H1 (cell line): ENCODE measurements around the gene ATP9B. TPM values are rescaled to one million over a fixed set of nuclear protein-coding genes. Genes with fewer than 3 reads are reported as not detected.

Experiments used
- CTCF ChIA-PET: fragments of 300-600 bp; sonication (Branson Sonifier 250); formaldehyde crosslinking; loops from one replicate; lab custom pipeline; 2021; ENCODE audit not compliant: partially characterized antibody; lab: Charles Lee
- POLR2A ChIA-PET: fragments of 300-600 bp; sonication (Branson Sonifier 250); formaldehyde crosslinking; loops from one replicate; lab custom pipeline; 2021; ENCODE audit warnings: inconsistent platforms; ENCODE audit not compliant: partially characterized antibody; lab: Charles Lee
- DNase-seq, 2 experiments: peaks; one replicate each; pipeline versions ENCODE4 v3.0.0 to v3.0.0-alpha.2; 2010 to 2022; ENCODE audit warnings: low spot score in 2 of 2, low read depth in 1 of 2, mixed read lengths in 1 of 2
- FAIRE-seq: peaks from 2 replicates; lab custom pipeline; 2011; peaks lifted over from hg19 to GRCh38; lab: Jason Lieb, UNC
- H2AFZ ChIP-seq: 2 replicates; pipeline ENCODE4 v1.8.1; 2012; ENCODE audit warnings: low read length, inconsistent platforms
- H2AK5ac ChIP-seq: 2 replicates; pipeline ENCODE4 v1.6.1; 2013; ENCODE audit warnings: low read depth, low read length
- H2BK120ac ChIP-seq: replicated peaks from 2 replicates; pipeline ENCODE3; 2013; ENCODE audit warnings: low read depth, low read length, inconsistent platforms
- H2BK12ac ChIP-seq: 2 replicates; pipeline ENCODE4 v1.6.1; 2013; ENCODE audit warnings: low read depth, low read length
- H2BK15ac ChIP-seq: 2 replicates; pipeline ENCODE4 v1.6.1; 2013; ENCODE audit warnings: low read length
- H2BK20ac ChIP-seq: 2 replicates; pipeline ENCODE4 v1.6.1; 2013; ENCODE audit warnings: low read length
- H2BK5ac ChIP-seq: 2 replicates; pipeline ENCODE4 v1.6.1; 2013; ENCODE audit warnings: low read depth, low read length
- H3K14ac ChIP-seq: 2 replicates; pipeline ENCODE4 v1.6.1; 2013; ENCODE audit warnings: inconsistent platforms; ENCODE audit not compliant: insufficient read length
- H3K18ac ChIP-seq: 2 replicates; pipeline ENCODE4 v1.6.1; 2013; ENCODE audit warnings: low read length; ENCODE audit errors: extremely low read depth
- H3K23ac ChIP-seq: 2 replicates; pipeline ENCODE4 v1.6.1; 2013; ENCODE audit warnings: inconsistent platforms; ENCODE audit not compliant: insufficient read length
- H3K23me2 ChIP-seq: 2 replicates; pipeline ENCODE4 v1.6.1; 2013; ENCODE audit warnings: low read depth, low read length
- H3K27ac ChIP-seq: 2 replicates; pipeline ENCODE4 v1.6.1; 2011; ENCODE audit warnings: low read depth, low read length, inconsistent platforms
- H3K27me3 ChIP-seq, 4 experiments: replicated peaks in 1 of 4; 1 replicate in 1 of 4; 2 replicates in 3 of 4; pipeline versions ENCODE4 v1.6.1 to v1.8.1; 2011 to 2013; ENCODE audit warnings: low read length in 3 of 4, mild to moderate bottlenecking in 3 of 4, inconsistent platforms in 2 of 4, mixed read lengths in 2 of 4, moderate library complexity in 1 of 4; ENCODE audit not compliant: control insufficient read depth in 3 of 4, insufficient read depth in 3 of 4; ENCODE audit errors: extremely low read depth in 1 of 4
- H3K36me3 ChIP-seq, 4 experiments: 2 replicates each; pipeline versions ENCODE4 v1.6.1 to v1.8.1; 2011 to 2013; ENCODE audit warnings: mild to moderate bottlenecking in 4 of 4, low read length in 3 of 4, moderate library complexity in 2 of 4, control low read depth in 1 of 4, inconsistent platforms in 1 of 4; ENCODE audit not compliant: insufficient read depth in 4 of 4, control insufficient read depth in 2 of 4
- H3K4ac ChIP-seq: replicated peaks from 2 replicates; pipeline ENCODE3; 2013; ENCODE audit warnings: low read length, low read depth, mixed read lengths, inconsistent platforms; ENCODE audit not compliant: insufficient read length
- H3K4me1 ChIP-seq, 4 experiments: replicated peaks in 1 of 4; 1 replicate in 1 of 4; 2 replicates in 3 of 4; pipeline versions ENCODE4 v1.6.1 to v1.8.1; 2011 to 2013; ENCODE audit warnings: low read length in 3 of 4, inconsistent platforms in 2 of 4, mixed read lengths in 1 of 4; ENCODE audit not compliant: insufficient read depth in 4 of 4, control insufficient read depth in 3 of 4
- H3K4me2 ChIP-seq, 2 experiments: 2 replicates each; pipeline versions ENCODE4 v1.6.1 to v1.8.1; 2011 to 2013; ENCODE audit warnings: low read depth in 2 of 2, low read length in 2 of 2, control low read depth in 1 of 2, inconsistent platforms in 1 of 2, mild to moderate bottlenecking in 1 of 2; ENCODE audit not compliant: insufficient read depth in 1 of 2
- H3K4me3 ChIP-seq, 4 experiments: fragments of 200-600, 300-600 bp in 1 of 4; sonication (generic), shearing (Covaris generic), sonication (Bioruptor Twin) in 1 of 4; 2 replicates each; pipeline versions ENCODE4 v1.5.1 to v1.8.1; 2011 to 2016; ENCODE audit warnings: low read length in 4 of 4, low read depth in 3 of 4, control low read depth in 2 of 4, inconsistent platforms in 2 of 4, mild to moderate bottlenecking in 2 of 4, mixed read lengths in 1 of 4, moderate library complexity in 1 of 4; ENCODE audit not compliant: insufficient read depth in 2 of 4; ENCODE audit errors: extremely low read depth in 1 of 4
- H3K56ac ChIP-seq: replicated peaks from 2 replicates; pipeline ENCODE3; 2013; ENCODE audit warnings: low read depth, mild to moderate bottlenecking, mixed read lengths, low read length, inconsistent platforms; ENCODE audit not compliant: insufficient read length
- H3K79me1 ChIP-seq: 2 replicates; pipeline ENCODE4 v1.6.1; 2013; ENCODE audit warnings: low read depth, low read length, control low read depth
- H3K79me2 ChIP-seq, 2 experiments: 2 replicates each; pipeline versions ENCODE4 v1.6.1 to v1.8.1; 2012 to 2013; ENCODE audit warnings: low read length in 2 of 2, mild to moderate bottlenecking in 2 of 2, inconsistent platforms in 1 of 2; ENCODE audit not compliant: insufficient read depth in 2 of 2, control insufficient read depth in 1 of 2
- H3K9ac ChIP-seq, 4 experiments: replicated peaks in 1 of 4; 1 replicate in 1 of 4; 2 replicates in 3 of 4; pipeline versions ENCODE4 v1.6.1 to v1.8.1; 2011 to 2013; ENCODE audit warnings: low read depth in 3 of 4, low read length in 3 of 4, control low read depth in 2 of 4, mild to moderate bottlenecking in 2 of 4, moderate library complexity in 2 of 4, inconsistent platforms in 1 of 4; ENCODE audit errors: extremely low read depth in 1 of 4
- H3K9me3 ChIP-seq, 2 experiments: 2 replicates each; pipeline versions ENCODE4 v1.6.1 to v1.8.1; 2012 to 2013; ENCODE audit warnings: mild to moderate bottlenecking in 2 of 2, moderate library complexity in 2 of 2, control low read depth in 1 of 2, inconsistent platforms in 1 of 2, low read depth in 1 of 2, low read length in 1 of 2, mixed read lengths in 1 of 2; ENCODE audit not compliant: insufficient read depth in 2 of 2
- H4K20me1 ChIP-seq, 2 experiments: replicated peaks in 1 of 2; 2 replicates each; pipeline versions ENCODE3 to v1.8.1; 2011 to 2013; ENCODE audit warnings: inconsistent platforms in 2 of 2, low read length in 2 of 2, mild to moderate bottlenecking in 1 of 2; ENCODE audit not compliant: insufficient read depth in 2 of 2, control insufficient read depth in 1 of 2
- H4K5ac ChIP-seq: 2 replicates; pipeline ENCODE4 v1.6.1; 2013; ENCODE audit warnings: low read length, low read depth, mixed read lengths, inconsistent platforms; ENCODE audit not compliant: insufficient read length
- H4K8ac ChIP-seq: 2 replicates; pipeline ENCODE4 v1.8.0; 2013; ENCODE audit warnings: mild to moderate bottlenecking, moderate library complexity, low read length, inconsistent platforms; ENCODE audit not compliant: insufficient read depth; ENCODE audit errors: extremely low read depth
- H4K91ac ChIP-seq: replicated peaks from 2 replicates; pipeline ENCODE3; 2013; ENCODE audit warnings: low read length, mixed read lengths, inconsistent platforms; ENCODE audit not compliant: insufficient read length
- ATF3 ChIP-seq: IDR thresholded peaks from 2 replicates; pipeline ENCODE4 v1.6.1; 2011; ENCODE audit warnings: low read depth, mild to moderate bottlenecking, low read length; ENCODE audit not compliant: insufficient read depth
- CEBPB ChIP-seq: IDR thresholded peaks from 2 replicates; pipeline ENCODE4 v1.6.1; 2012; ENCODE audit warnings: low read depth, low read length
- EZH2 ChIP-seq: fragments of 200-600 bp; sonication (generic); IDR thresholded peaks from 2 replicates; pipeline ENCODE4 v1.7.1; 2012; ENCODE audit warnings: low read depth, mild to moderate bottlenecking, moderate library complexity, low read length, inconsistent platforms; ENCODE audit not compliant: severe bottlenecking
- HDAC6 ChIP-seq: IDR thresholded peaks from one replicate; pipeline ENCODE4 v1.7.1; 2012; ENCODE audit warnings: low read depth, mild to moderate bottlenecking, inconsistent platforms, low read length, moderate library complexity
- JUN ChIP-seq: IDR thresholded peaks from 2 replicates; pipeline ENCODE4 v1.6.1; 2011; ENCODE audit warnings: low read depth, mild to moderate bottlenecking, improper control_type of control experiment, low read length
- SAP30 ChIP-seq: fragments of 300-600 bp; sonication (generic); IDR thresholded peaks from 2 replicates; pipeline ENCODE4 v1.7.1; 2012; ENCODE audit warnings: low read length, moderate library complexity, mild to moderate bottlenecking, inconsistent platforms; ENCODE audit not compliant: insufficient read depth, insufficient replicate concordance
- SIN3A ChIP-seq, 2 experiments: IDR thresholded peaks in 1 of 2; conservative IDR thresholded peaks in 1 of 2; 2 replicates each; pipeline ENCODE4 v1.6.1; 2011 to 2012; ENCODE audit warnings: low read length in 2 of 2, improper control_type of control experiment in 1 of 2, low read depth in 1 of 2, mild to moderate bottlenecking in 1 of 2
- SP1 ChIP-seq: IDR thresholded peaks from 2 replicates; pipeline ENCODE4 v1.6.1; 2011; ENCODE audit warnings: low read depth, low read length
- SP4 ChIP-seq: IDR thresholded peaks from 2 replicates; pipeline ENCODE4 v1.6.1; 2012; ENCODE audit warnings: low read length, inconsistent platforms
- SRF ChIP-seq: IDR thresholded peaks from 2 replicates; pipeline ENCODE4 v1.6.1; 2011; ENCODE audit warnings: mild to moderate bottlenecking, low read depth, low read length, moderate library complexity
- TBP ChIP-seq: IDR thresholded peaks from 2 replicates; pipeline ENCODE4 v1.6.1; 2011; ENCODE audit warnings: low read depth, low read length, improper control_type of control experiment
- TEAD4 ChIP-seq: IDR thresholded peaks from 2 replicates; pipeline ENCODE4 v1.6.1; 2012; ENCODE audit warnings: low read depth, low read length, inconsistent platforms, mixed read lengths
- ZNF274 ChIP-seq: IDR thresholded peaks from 2 replicates; pipeline ENCODE4 v1.7.0; 2012; ENCODE audit warnings: low read length, borderline replicate concordance; ENCODE audit errors: extremely low read depth
- WGBS, 2 experiments: shearing (Covaris generic) in 1 of 2; methylation state at CpG; one replicate each; pipeline versions ENCODE4 v1.1.6 to v1.1.7; 2013 to 2015; ENCODE audit warnings: low lambda C conversion rate in 2 of 2, mixed read lengths in 2 of 2, inconsistent platforms in 1 of 2, low coverage in 1 of 2, missing lambda C conversion rate in 1 of 2; ENCODE audit not compliant: insufficient replicate concordance in 2 of 2, insufficient coverage in 1 of 2, insufficient read length in 1 of 2; ENCODE audit errors: extremely low coverage in 1 of 2, missing lambda C conversion rate in 1 of 2; 5-methylcytosine and 5-hydroxymethylcytosine counted together
- polyA plus RNA-seq, 7 experiments: library from polyadenylated mRNA; depleted of rRNA in 3 of 7; stranded (reverse) in 5 of 7; unstranded in 2 of 7; fragments of >200 nt in 5 of 7; fragments of 200-250 nt in 2 of 7; gene quantifications; 1 replicate in 5 of 7; 2 replicates in 1 of 7; 4 replicates in 1 of 7; pipeline versions ENCODE4 v1.2.1 to v1.2.3, GENCODE V29; 2011 to 2013; ENCODE audit warnings: missing spikeins in 2 of 7, mixed read lengths in 2 of 7
- total RNA-seq: library from RNA; stranded (reverse); fragmentation: NEBNext Ultra II Directional; extraction: Animal tissue kit (Norgen Biotek cat#: 25700); gene quantifications from 2 replicates; pipeline ENCODE4 v1.2.1, GENCODE V29; 2021

ATP9B gene
- total and polyA plus RNA-seq, 2 of the 8 experiments (the other 6 are each of a cell fraction or from before 2014, with no cell fraction given) = 15.1 to 21.7 TPM

GRCh38 chr18:79245517-79246001 is 176.4 kb downstream of the ATP9B start:
- no peak for FAIRE-seq
- H4K5ac ChIP-seq = no peak overlapping the region
- H4K91ac ChIP-seq = no peak overlapping the region
- no peak overlapping the region for H3K4ac ChIP-seq
- no peak for DNase-seq
- H2BK12ac ChIP-seq = no peak overlapping the region
- H4K8ac ChIP-seq = no peak overlapping the region; the same call in 1 of the 2 replicates
- no peaks in the 10 kb centered on the region; a peak in 1 of 7 replicates for H3K4me1 ChIP-seq
- H3K14ac ChIP-seq = no peak overlapping the region
- H3K27ac ChIP-seq = no peak overlapping the region
- CTCF ChIA-PET = interaction anchor here (0.7 to 1.0 kb wide), 4 partner anchors 29 to 425 kb away, joined by 3 to 4 read pairs (median 3); no protein-coding TSS in a partner anchor
- H2AFZ ChIP-seq = no peak overlapping the region
- H3K56ac ChIP-seq = no peak overlapping the region
- no peaks in the 10 kb centered on the region for H3K36me3 ChIP-seq
- H3K23me2 ChIP-seq = no peaks in the 10 kb centered on the region
- H2BK20ac ChIP-seq = no peak overlapping the region
- H2BK15ac ChIP-seq = no peak overlapping the region
- H3K18ac ChIP-seq = no peak overlapping the region
- no peaks in the 10 kb centered on the region for H3K27me3 ChIP-seq
- no peaks in the 10 kb centered on the region for H3K79me2 ChIP-seq
- no peak overlapping the region for H3K4me3 ChIP-seq
- H3K23ac ChIP-seq = no peak overlapping the region
- no peak overlapping the region for H2AK5ac ChIP-seq
- H3K79me1 ChIP-seq = no peaks in the 10 kb centered on the region
- no peak overlapping the region for H2BK120ac ChIP-seq
- no peak overlapping the region for H3K4me2 ChIP-seq
- H4K20me1 ChIP-seq = no peaks in the 10 kb centered on the region
- 66% methylated on average over 17 of the region's 23 CpGs; no CpG with 5 or more reads in 1 of the 2 experiments for WGBS, 2 experiments
- POLR2A ChIA-PET = no interaction called here
- H3K9me3 ChIP-seq = no peaks in the 10 kb centered on the region
- H2BK5ac ChIP-seq = no peak overlapping the region
- H3K9ac ChIP-seq = no peak overlapping the region
- TF ChIP-seq ATF3 (no peak), SP4 (no peak), SRF (no peak), SIN3A (conservative IDR thresholded peaks at IDR 0.05 in 1 of 2, IDR thresholded peaks at IDR 0.05 in 1 of 2; ENCODE audit: low read depth in 1 of 2, low read length in 2 of 2) (no peak), TEAD4 (no peak), EZH2 (no peak), SP1 (no peak), SAP30 (no peak), CEBPB (no peak), JUN (no peak), ZNF274 (no peak), HDAC6 (no peak), TBP (no peak)
